ENCODE data around the gene EDC3. TPM values are rescaled to one million over a fixed set of nuclear protein-coding genes. Genes with fewer than 3 reads are reported as not detected.

The EDC3 gene
- total and polyA plus RNA-seq, 9 of the 15 experiments (the other 6 are each of a cell fraction or from before 2014, with no cell fraction given) = 11.7 to 63.9 (median 32.8) TPM

DNA sequence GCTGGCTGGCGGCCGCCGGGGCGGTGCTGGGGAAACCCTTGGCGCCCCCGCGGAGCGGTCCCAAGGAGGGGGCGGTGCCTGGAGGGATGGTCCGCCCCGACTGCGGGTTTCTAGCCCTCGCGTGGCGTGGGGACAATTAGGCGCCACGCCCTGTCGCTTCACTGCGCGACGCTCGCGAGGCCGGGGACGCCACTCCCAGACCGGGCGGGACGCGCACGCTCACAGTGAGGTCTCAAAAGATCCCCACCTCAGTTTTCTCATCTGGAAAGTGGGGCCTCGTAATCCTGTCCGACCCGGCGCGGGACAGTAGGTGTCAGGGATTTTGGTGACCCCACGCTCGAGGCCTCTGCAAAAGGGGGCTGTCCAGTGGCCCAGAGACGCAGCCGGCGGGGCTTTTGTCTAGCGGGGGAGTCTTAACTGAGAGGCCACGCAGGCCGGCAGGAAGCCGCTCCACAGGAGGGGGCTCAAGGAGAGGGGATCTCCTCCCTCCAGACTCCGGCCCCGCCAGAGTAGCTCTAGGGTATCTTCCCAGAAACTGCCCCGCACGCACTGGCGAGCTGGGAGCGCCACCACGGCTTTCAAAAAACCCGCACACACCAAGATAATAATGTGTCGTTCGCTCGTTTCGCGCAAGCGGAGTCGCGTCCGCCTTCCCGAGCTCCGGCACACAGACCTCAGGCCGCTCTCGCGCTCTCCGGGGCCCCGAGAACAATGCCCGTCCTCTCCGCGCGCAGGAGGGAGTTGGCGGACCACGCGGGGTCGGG, 80.9 kb downstream of the EDC3 start (continued):
- TF ChIP-seq, protein P1, sequence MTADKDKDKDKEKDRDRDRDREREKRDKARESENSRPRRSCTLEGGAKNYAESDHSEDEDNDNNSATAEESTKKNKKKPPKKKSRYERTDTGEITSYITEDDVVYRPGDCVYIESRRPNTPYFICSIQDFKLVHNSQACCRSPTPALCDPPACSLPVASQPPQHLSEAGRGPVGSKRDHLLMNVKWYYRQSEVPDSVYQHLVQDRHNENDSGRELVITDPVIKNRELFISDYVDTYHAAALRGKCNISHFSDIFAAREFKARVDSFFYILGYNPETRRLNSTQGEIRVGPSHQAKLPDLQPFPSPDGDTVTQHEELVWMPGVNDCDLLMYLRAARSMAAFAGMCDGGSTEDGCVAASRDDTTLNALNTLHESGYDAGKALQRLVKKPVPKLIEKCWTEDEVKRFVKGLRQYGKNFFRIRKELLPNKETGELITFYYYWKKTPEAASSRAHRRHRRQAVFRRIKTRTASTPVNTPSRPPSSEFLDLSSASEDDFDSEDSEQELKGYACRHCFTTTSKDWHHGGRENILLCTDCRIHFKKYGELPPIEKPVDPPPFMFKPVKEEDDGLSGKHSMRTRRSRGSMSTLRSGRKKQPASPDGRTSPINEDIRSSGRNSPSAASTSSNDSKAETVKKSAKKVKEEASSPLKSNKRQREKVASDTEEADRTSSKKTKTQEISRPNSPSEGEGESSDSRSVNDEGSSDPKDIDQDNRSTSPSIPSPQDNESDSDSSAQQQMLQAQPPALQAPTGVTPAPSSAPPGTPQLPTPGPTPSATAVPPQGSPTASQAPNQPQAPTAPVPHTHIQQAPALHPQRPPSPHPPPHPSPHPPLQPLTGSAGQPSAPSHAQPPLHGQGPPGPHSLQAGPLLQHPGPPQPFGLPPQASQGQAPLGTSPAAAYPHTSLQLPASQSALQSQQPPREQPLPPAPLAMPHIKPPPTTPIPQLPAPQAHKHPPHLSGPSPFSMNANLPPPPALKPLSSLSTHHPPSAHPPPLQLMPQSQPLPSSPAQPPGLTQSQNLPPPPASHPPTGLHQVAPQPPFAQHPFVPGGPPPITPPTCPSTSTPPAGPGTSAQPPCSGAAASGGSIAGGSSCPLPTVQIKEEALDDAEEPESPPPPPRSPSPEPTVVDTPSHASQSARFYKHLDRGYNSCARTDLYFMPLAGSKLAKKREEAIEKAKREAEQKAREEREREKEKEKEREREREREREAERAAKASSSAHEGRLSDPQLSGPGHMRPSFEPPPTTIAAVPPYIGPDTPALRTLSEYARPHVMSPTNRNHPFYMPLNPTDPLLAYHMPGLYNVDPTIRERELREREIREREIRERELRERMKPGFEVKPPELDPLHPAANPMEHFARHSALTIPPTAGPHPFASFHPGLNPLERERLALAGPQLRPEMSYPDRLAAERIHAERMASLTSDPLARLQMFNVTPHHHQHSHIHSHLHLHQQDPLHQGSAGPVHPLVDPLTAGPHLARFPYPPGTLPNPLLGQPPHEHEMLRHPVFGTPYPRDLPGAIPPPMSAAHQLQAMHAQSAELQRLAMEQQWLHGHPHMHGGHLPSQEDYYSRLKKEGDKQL (CRISPR knock-in tag; IDR thresholded peaks at IDR 0.05; ENCODE audit: borderline replicate concordance) = no peak
- TF ChIP-seq ARID1B (IDR thresholded peaks at IDR 0.05) (peak; percentile 9; the same call in 1 of the 2 replicates), ZC3H4 (CRISPR knock-in tag; IDR thresholded peaks at IDR 0.05; ENCODE audit: borderline replicate concordance) (peak; percentile 2; the same call in 1 of the 2 replicates), SIRT6 (IDR thresholded peaks at IDR 0.05; ENCODE audit: low read depth, low read length) (no peak), ZNF143 (CRISPR knock-in tag; IDR thresholded peaks at IDR 0.05) (no peak), ZNF184 (CRISPR knock-in tag; IDR thresholded peaks at IDR 0.05) (no peak), ZNF445 (CRISPR knock-in tag; IDR thresholded peaks at IDR 0.05; ENCODE audit: low read depth) (no peak), ZNF407 (IDR thresholded peaks at IDR 0.05; ENCODE audit: low read depth) (no peak)
- TF ChIP-seq, protein P2, sequence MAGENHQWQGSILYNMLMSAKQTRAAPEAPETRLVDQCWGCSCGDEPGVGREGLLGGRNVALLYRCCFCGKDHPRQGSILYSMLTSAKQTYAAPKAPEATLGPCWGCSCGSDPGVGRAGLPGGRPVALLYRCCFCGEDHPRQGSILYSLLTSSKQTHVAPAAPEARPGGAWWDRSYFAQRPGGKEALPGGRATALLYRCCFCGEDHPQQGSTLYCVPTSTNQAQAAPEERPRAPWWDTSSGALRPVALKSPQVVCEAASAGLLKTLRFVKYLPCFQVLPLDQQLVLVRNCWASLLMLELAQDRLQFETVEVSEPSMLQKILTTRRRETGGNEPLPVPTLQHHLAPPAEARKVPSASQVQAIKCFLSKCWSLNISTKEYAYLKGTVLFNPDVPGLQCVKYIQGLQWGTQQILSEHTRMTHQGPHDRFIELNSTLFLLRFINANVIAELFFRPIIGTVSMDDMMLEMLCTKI (IDR thresholded peaks at IDR 0.05; ENCODE audit: partially characterized antibody) = no peak
- TF ChIP-seq, protein P3, sequence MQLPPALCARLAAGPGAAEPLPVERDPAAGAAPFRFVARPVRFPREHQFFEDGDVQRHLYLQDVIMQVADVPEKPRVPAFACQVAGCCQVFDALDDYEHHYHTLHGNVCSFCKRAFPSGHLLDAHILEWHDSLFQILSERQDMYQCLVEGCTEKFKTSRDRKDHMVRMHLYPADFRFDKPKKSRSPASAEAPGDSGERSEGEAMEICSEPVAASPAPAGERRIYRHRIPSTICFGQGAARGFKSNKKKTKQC (CRISPR knock-in tag; IDR thresholded peaks at IDR 0.05) = no peak

All from K562 (cell line).